Measurements from ENCODE around the gene GALNT1. TPM values are rescaled to one million over a fixed set of nuclear protein-coding genes. Genes with fewer than 3 reads are reported as not detected.

GALNT1 gene
- total and polyA plus RNA-seq, 10 of the 15 experiments (the other 5 are each of a cell fraction or from before 2014, with no cell fraction given), result 8.0 to 53.7 (median 29.9) TPM

- H3K79me2 ChIP-seq (ENCODE audit: control insufficient read depth, insufficient read depth, low read length), result no peaks in the 10 kb centered on the region
- H3K9me3 ChIP-seq (replicated peaks; ENCODE audit: control insufficient read depth, insufficient read depth, low read length), result no peaks in the 10 kb centered on the region
- FAIRE-seq (no peak), DNase-seq (ENCODE audit: low read depth, low spot score) (no peak), ATAC-seq (no peak)
- ChIA-PET SMC1A (ENCODE audit: uncharacterized antibody, unreplicated experiment) (interaction anchor here (0.9 to 1.6 kb wide), 3 partner anchors 24 to 220 kb away, joined by 3 to 5 read pairs (median 3); no protein-coding TSS in a partner anchor), RAD21 (ENCODE audit: unreplicated experiment) (interaction anchor here (1.6 kb wide), 1 partner anchor 25 kb away, joined by 4 read pairs; no protein-coding TSS in a partner anchor), CTCF (interaction anchor here (0.6 kb wide), 1 partner anchor 222 kb away, joined by 3 read pairs; no protein-coding TSS in a partner anchor), POLR2A (interaction anchor here (0.6 kb wide), 2 partner anchors 14 to 936 kb away, joined by 3 to 6 read pairs; no protein-coding TSS in a partner anchor)
- H3K4me3 ChIP-seq, result no peak overlapping the region
- no peaks in the 10 kb centered on the region; a peak in 1 of 4 replicates for H3K27me3 ChIP-seq (replicated peaks in 1 of 2; ENCODE audit: control insufficient read depth in 2 of 2, insufficient read depth in 2 of 2, low read length in 1 of 2)
- no TSS peak for BruUV-seq (replicated peaks)
- no peaks in the 10 kb centered on the region for H4K20me1 ChIP-seq (ENCODE audit: control insufficient read depth, insufficient read depth)
- H3K9ac ChIP-seq (ENCODE audit: control insufficient read depth, insufficient read depth, low read length), result no peak overlapping the region
- no peak overlapping the region for H3K27ac ChIP-seq (ENCODE audit: control insufficient read depth, insufficient read depth)
- in situ Hi-C loops (cut with MboI) (no loop called here), intact Hi-C loops (cut with micrococcal nuclease; ENCODE audit: unreplicated experiment) (no loop called here)
- H3K4me1 ChIP-seq (ENCODE audit: control insufficient read depth, insufficient read depth, low read length), result no peaks in the 10 kb centered on the region
- H3K4me2 ChIP-seq (ENCODE audit: control insufficient read depth, insufficient read depth), result no peak overlapping the region
- H3K36me3 ChIP-seq (ENCODE audit: control insufficient read depth in 2 of 2, insufficient read depth in 2 of 2, low read length in 1 of 2), result no peaks in the 10 kb centered on the region
- H2AFZ ChIP-seq (ENCODE audit: control insufficient read depth, low read depth, low read length), result no peak overlapping the region
- TF ChIP-seq CEBPB (IDR thresholded peaks at IDR 0.05; ENCODE audit: borderline replicate concordance in 1 of 2, low read depth in 2 of 2, low read length in 2 of 2), result no peak
- TF ChIP-seq FOXM1 (IDR thresholded peaks at IDR 0.05; ENCODE audit: low read depth, low read length), result no peak
- TF ChIP-seq RELA (IDR thresholded peaks at IDR 0.05; ENCODE audit: borderline replicate concordance, partially characterized antibody), result no peak
- TF ChIP-seq, protein P1, sequence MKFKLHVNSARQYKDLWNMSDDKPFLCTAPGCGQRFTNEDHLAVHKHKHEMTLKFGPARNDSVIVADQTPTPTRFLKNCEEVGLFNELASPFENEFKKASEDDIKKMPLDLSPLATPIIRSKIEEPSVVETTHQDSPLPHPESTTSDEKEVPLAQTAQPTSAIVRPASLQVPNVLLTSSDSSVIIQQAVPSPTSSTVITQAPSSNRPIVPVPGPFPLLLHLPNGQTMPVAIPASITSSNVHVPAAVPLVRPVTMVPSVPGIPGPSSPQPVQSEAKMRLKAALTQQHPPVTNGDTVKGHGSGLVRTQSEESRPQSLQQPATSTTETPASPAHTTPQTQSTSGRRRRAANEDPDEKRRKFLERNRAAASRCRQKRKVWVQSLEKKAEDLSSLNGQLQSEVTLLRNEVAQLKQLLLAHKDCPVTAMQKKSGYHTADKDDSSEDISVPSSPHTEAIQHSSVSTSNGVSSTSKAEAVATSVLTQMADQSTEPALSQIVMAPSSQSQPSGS (IDR thresholded peaks at IDR 0.05; ENCODE audit: low read length), result no peak
- TF ChIP-seq GATAD2B (conservative IDR thresholded peaks at IDR 0.05; ENCODE audit: low read depth), result no peak
- no peak for TF ChIP-seq MLLT1 (IDR thresholded peaks at IDR 0.05)
- no peak for TF ChIP-seq ZBTB40 (IDR thresholded peaks at IDR 0.05; ENCODE audit: borderline replicate concordance)
- TF ChIP-seq POU2F2 (IDR thresholded peaks at IDR 0.05; ENCODE audit: borderline replicate concordance, low read depth, low read length), result no peak
- TF ChIP-seq, protein P2, sequence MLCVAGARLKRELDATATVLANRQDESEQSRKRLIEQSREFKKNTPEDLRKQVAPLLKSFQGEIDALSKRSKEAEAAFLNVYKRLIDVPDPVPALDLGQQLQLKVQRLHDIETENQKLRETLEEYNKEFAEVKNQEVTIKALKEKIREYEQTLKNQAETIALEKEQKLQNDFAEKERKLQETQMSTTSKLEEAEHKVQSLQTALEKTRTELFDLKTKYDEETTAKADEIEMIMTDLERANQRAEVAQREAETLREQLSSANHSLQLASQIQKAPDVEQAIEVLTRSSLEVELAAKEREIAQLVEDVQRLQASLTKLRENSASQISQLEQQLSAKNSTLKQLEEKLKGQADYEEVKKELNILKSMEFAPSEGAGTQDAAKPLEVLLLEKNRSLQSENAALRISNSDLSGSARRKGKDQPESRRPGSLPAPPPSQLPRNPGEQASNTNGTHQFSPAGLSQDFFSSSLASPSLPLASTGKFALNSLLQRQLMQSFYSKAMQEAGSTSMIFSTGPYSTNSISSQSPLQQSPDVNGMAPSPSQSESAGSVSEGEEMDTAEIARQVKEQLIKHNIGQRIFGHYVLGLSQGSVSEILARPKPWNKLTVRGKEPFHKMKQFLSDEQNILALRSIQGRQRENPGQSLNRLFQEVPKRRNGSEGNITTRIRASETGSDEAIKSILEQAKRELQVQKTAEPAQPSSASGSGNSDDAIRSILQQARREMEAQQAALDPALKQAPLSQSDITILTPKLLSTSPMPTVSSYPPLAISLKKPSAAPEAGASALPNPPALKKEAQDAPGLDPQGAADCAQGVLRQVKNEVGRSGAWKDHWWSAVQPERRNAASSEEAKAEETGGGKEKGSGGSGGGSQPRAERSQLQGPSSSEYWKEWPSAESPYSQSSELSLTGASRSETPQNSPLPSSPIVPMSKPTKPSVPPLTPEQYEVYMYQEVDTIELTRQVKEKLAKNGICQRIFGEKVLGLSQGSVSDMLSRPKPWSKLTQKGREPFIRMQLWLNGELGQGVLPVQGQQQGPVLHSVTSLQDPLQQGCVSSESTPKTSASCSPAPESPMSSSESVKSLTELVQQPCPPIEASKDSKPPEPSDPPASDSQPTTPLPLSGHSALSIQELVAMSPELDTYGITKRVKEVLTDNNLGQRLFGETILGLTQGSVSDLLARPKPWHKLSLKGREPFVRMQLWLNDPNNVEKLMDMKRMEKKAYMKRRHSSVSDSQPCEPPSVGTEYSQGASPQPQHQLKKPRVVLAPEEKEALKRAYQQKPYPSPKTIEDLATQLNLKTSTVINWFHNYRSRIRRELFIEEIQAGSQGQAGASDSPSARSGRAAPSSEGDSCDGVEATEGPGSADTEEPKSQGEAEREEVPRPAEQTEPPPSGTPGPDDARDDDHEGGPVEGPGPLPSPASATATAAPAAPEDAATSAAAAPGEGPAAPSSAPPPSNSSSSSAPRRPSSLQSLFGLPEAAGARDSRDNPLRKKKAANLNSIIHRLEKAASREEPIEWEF (IDR thresholded peaks at IDR 0.05; ENCODE audit: insufficient replicate concordance, low read depth, low read length), result no peak
These were observed 150.2 kb downstream of the GALNT1 start for GRCh38 chr18:35731701-35732100.
